GM12891 (cell line): ENCODE data around the gene PDCD5.

Experiments used
- PAX5 ChIP-seq: IDR thresholded peaks from 2 replicates; pipeline ENCODE4 v1.6.1; 2011; ENCODE audit warnings: low read length, moderate library complexity, mild to moderate bottlenecking; ENCODE audit not compliant: insufficient read depth, severe bottlenecking
- POLR2A ChIP-seq: IDR thresholded peaks from 2 replicates; pipeline ENCODE4 v1.6.1; 2011; ENCODE audit warnings: low read depth, low read length, control low read depth
- POLR2AphosphoS5 ChIP-seq: IDR thresholded peaks from 2 replicates; pipeline ENCODE4 v1.6.1; 2011; ENCODE audit warnings: low read depth, low read length, control low read depth
- POU2F2 ChIP-seq: IDR thresholded peaks from 2 replicates; pipeline ENCODE4 v1.6.1; 2011; ENCODE audit warnings: low read depth, mild to moderate bottlenecking, control low read depth, low read length, moderate library complexity

DNA sequence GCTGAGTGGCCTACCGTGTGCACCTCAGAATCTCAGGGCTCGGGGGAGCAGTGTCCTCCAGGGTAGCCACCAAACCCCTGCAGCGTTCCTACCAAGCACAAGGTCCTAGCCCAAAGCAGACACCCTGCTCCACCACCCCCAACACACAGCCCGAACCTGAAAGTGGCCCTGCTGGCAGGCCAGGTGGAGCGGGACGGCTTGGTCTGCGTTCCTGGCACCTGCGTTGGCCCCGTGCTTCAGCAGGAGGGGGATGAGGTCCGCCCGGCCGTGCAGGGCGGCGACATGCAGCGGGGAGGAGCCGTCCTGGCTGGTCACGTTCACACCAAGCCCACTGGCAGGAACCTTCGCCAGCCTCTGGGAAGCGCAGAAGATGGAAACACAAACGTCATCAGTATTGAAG, 26.5 kb downstream of the PDCD5 start:
- TF ChIP-seq POLR2AphosphoS5 (no peak), POLR2A (no peak), PAX5 (no peak), POU2F2 (no peak)
